Caco-2 (cell line): ENCODE results near the gene C10orf67. TPM values are rescaled to one million over a fixed set of nuclear protein-coding genes. Genes with fewer than 3 reads are reported as not detected.

ENCODE experiments used
- BruUV-seq: library from RNA; stranded (reverse); fragments of 400-500 nt; replicated peaks from 2 replicates; lab custom pipeline; 2021; lab: Mats Ljungman, UMichigan
- CTCF ChIA-PET: fragments of 300-600 bp; sonication (Branson Sonifier 250); formaldehyde crosslinking; loops from one replicate; lab custom pipeline; 2022; ENCODE audit warnings: antibody characterized with exemption; lab: Charles Lee
- POLR2A ChIA-PET: fragments of 300-600 bp; sonication (Branson Sonifier 250); formaldehyde crosslinking; loops from one replicate; lab custom pipeline; 2022; ENCODE audit warnings: antibody characterized with exemption; lab: Charles Lee
- DNase-seq, 2 experiments: peaks; one replicate each; pipeline versions ENCODE4 v3.0.0 to v3.0.0-alpha.2; 2020 to 2022
- H3K27me3 ChIP-seq: replicated peaks from 2 replicates; pipeline ENCODE4 v1.6.0; 2011; ENCODE audit warnings: low read length; ENCODE audit not compliant: control insufficient read depth, insufficient read depth
- H3K36me3 ChIP-seq: 2 replicates; pipeline ENCODE4 v1.5.1; 2011; ENCODE audit warnings: low read length; ENCODE audit not compliant: control insufficient read depth, insufficient read depth
- H3K4me1 ChIP-seq: fragments of 250-450 bp; sonication (Bioruptor Pico); 2 replicates; pipeline ENCODE4 v1.5.1; 2020; ENCODE audit warnings: mild to moderate bottlenecking
- H3K4me3 ChIP-seq: 2 replicates; pipeline ENCODE4 v1.5.1; 2011; ENCODE audit warnings: low read depth, mild to moderate bottlenecking, control low read depth, low read length
- H3K9me3 ChIP-seq: fragments of 250-450 bp; sonication (Bioruptor Pico); 2 replicates; pipeline ENCODE4 v1.5.1; 2020; ENCODE audit warnings: mild to moderate bottlenecking, moderate library complexity
- H3K27ac Mint-ChIP-seq: one replicate; pipeline ENCODE4 v1.8.0; 2022; ENCODE audit warnings: mixed read lengths; ENCODE audit not compliant: unreplicated experiment
- H3K27me3 Mint-ChIP-seq: one replicate; pipeline ENCODE4 v1.8.0; 2022; ENCODE audit warnings: mixed read lengths; ENCODE audit not compliant: insufficient read depth, unreplicated experiment
- H3K36me3 Mint-ChIP-seq: one replicate; pipeline ENCODE4 v1.8.0; 2022; ENCODE audit warnings: mild to moderate bottlenecking, mixed read lengths; ENCODE audit not compliant: insufficient read depth, unreplicated experiment
- H3K4me1 Mint-ChIP-seq: one replicate; pipeline ENCODE4 v1.8.0; 2022; ENCODE audit warnings: low read depth, mixed read lengths; ENCODE audit not compliant: unreplicated experiment
- H3K4me3 Mint-ChIP-seq: one replicate; pipeline ENCODE4 v1.8.0; 2022; ENCODE audit warnings: mild to moderate bottlenecking, moderate library complexity, mixed read lengths; ENCODE audit not compliant: unreplicated experiment
- H3K9me3 Mint-ChIP-seq: one replicate; pipeline ENCODE4 v1.8.0; 2022; ENCODE audit warnings: mixed read lengths; ENCODE audit not compliant: unreplicated experiment
- intact Hi-C: fragments of 100-400 bp; cut with micrococcal nuclease; formaldehyde crosslinking; loops from one replicate; pipeline ENCODE4 v1.10.0; 2022; ENCODE audit not compliant: unreplicated experiment
- total RNA-seq: library from RNA; stranded (reverse); gene quantifications from 2 replicates; pipeline ENCODE4 v1.2.3, GENCODE V29; 2022
- TF ChIP-seq, protein P1 (sequence below), 2 experiments: fragments of 200-600 bp in 1 of 2; IDR thresholded peaks; 1 replicate in 1 of 2; 2 replicates in 1 of 2; pipeline versions ENCODE4 v1.5.1 to v1.8.0; 2011 to 2022; ENCODE audit warnings: antibody characterized with exemption in 1 of 2, control low read depth in 1 of 2, inconsistent platforms in 1 of 2, low read depth in 1 of 2, low read length in 1 of 2, mild to moderate bottlenecking in 1 of 2, moderate library complexity in 1 of 2; ENCODE audit not compliant: insufficient read depth in 1 of 2, severe bottlenecking in 1 of 2, unreplicated experiment in 1 of 2

C10orf67 gene
- total RNA-seq, 1 experiment from 2014 or later = not detected

DNA sequence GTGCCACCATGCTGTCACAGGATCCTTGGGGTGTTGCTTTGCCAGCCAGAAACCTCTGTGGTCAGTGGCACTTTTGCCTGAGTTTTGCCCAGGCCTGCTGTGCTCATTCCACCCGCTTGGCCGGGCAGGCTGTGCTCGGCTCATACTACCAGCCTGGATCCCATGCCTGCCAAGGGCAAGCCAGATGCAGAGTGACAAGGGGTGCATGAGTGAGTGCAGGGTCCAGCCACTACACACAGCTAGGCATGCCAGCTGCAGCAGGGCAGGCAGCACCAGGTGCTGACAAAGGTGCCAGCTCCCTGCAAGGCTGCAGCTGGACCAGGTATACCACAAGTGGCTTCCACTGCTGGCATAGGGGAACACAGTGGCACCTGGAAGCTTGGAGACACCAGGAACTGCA, 28.6 kb downstream of the C10orf67 start:
- H3K27ac Mint-ChIP-seq = no peak overlapping the region
- peaks cover 5% of the 10 kb centered on the region for H3K27me3 Mint-ChIP-seq
- intact Hi-C loops = loop anchor here (1.0 kb wide), 3 partner anchors 214 to 387 kb away; no protein-coding TSS in a partner anchor
- CTCF ChIA-PET = interaction anchor here (0.6 to 2.5 kb wide), 3 partner anchors 19 to 158 kb away, joined by 3 to 13 read pairs (median 4); no protein-coding TSS in a partner anchor
- Histone ChIP-seq H3K4me3 (no peak overlapping the region), H3K36me3 (no peaks in the 10 kb centered on the region; the same call in 1 of the 2 replicates), H3K9me3 (no peaks in the 10 kb centered on the region), H3K27me3 (no peaks in the 10 kb centered on the region), H3K4me1 (no peaks in the 10 kb centered on the region)
- no peak for DNase-seq
- TF ChIP-seq, protein P1, sequence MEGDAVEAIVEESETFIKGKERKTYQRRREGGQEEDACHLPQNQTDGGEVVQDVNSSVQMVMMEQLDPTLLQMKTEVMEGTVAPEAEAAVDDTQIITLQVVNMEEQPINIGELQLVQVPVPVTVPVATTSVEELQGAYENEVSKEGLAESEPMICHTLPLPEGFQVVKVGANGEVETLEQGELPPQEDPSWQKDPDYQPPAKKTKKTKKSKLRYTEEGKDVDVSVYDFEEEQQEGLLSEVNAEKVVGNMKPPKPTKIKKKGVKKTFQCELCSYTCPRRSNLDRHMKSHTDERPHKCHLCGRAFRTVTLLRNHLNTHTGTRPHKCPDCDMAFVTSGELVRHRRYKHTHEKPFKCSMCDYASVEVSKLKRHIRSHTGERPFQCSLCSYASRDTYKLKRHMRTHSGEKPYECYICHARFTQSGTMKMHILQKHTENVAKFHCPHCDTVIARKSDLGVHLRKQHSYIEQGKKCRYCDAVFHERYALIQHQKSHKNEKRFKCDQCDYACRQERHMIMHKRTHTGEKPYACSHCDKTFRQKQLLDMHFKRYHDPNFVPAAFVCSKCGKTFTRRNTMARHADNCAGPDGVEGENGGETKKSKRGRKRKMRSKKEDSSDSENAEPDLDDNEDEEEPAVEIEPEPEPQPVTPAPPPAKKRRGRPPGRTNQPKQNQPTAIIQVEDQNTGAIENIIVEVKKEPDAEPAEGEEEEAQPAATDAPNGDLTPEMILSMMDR (IDR thresholded peaks at IDR 0.05; ENCODE audit: insufficient read depth in 1 of 2, low read depth in 1 of 2, low read length in 1 of 2, severe bottlenecking in 1 of 2, unreplicated experiment in 1 of 2) = no peak
- no peaks in the 10 kb centered on the region for H3K4me1 Mint-ChIP-seq
- POLR2A ChIA-PET = no interaction called here
- BruUV-seq = no TSS peak
- H3K4me3 Mint-ChIP-seq = no peak overlapping the region
- H3K9me3 Mint-ChIP-seq = no peaks in the 10 kb centered on the region
- no peaks in the 10 kb centered on the region for H3K36me3 Mint-ChIP-seq

DNA sequence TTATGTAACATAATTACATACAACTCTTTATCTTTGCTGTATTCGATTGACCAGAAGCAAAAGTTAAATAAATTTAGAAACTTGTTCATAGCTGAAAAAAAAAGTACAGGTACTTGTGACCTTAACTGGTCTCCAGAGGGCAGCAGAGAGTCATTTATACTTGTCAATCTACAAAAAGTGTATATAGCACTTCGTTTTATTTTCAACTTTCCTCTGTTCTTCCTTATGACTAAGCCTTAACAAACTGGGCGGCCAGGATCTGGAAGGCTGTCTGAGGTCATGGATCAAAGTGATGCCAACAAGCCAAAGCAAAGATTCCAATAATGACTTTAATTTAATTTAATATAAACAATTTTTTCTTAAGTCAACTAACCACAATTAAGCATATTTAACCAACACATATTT, 29.8 kb downstream of the C10orf67 start:
- TF ChIP-seq, protein P1 (IDR thresholded peaks at IDR 0.05; ENCODE audit: insufficient read depth in 1 of 2, low read depth in 1 of 2, low read length in 1 of 2, severe bottlenecking in 1 of 2, unreplicated experiment in 1 of 2) = peak; percentile 81 to 82
- ChIA-PET POLR2A (interaction anchor here (0.7 kb wide), 1 partner anchor 9 kb away, joined by 3 read pairs; no protein-coding TSS in a partner anchor), CTCF (interaction anchor here (0.9 to 2.5 kb wide), 6 partner anchors 21 to 388 kb away, joined by 3 to 13 read pairs (median 4); no protein-coding TSS in a partner anchor)
- Mint-ChIP-seq H3K4me3 (no peak overlapping the region), H3K27me3 (peaks cover 5% of the 10 kb centered on the region), H3K4me1 (no peaks in the 10 kb centered on the region), H3K36me3 (no peaks in the 10 kb centered on the region), H3K27ac (no peak overlapping the region), H3K9me3 (no peaks in the 10 kb centered on the region)
- peak in 1 of 2 experiments; percentile 70 for DNase-seq
- Histone ChIP-seq H3K4me1 (no peaks in the 10 kb centered on the region), H3K4me3 (no peak overlapping the region), H3K27me3 (no peaks in the 10 kb centered on the region), H3K9me3 (no peaks in the 10 kb centered on the region), H3K36me3 (no peaks in the 10 kb centered on the region; the same call in 1 of the 2 replicates)
- BruUV-seq = no TSS peak
- intact Hi-C loops = loop anchor here (1.0 kb wide), 3 partner anchors 215 to 388 kb away; no protein-coding TSS in a partner anchor

DNA sequence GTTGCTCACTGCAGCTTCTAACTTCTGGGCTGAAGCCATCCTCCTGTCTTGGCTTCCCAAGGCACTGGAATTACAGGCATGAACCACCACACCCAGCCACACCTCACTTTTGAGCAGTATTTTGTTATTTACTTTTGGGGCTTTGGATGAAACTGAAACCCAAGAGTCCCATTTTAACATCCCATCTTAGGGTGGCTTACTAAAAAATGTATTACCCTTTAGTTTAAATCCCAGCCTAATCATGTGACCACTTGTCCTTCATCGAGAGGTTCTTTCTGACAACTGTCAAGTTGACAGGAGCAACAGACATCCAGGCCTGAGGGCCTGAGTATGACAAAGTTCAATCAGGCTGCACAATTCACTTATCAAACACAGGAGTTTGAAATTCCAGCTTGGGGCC, 33.6 kb downstream of the C10orf67 start:
- Histone ChIP-seq H3K27me3 (no peaks in the 10 kb centered on the region), H3K9me3 (no peaks in the 10 kb centered on the region), H3K36me3 (no peaks in the 10 kb centered on the region), H3K4me1 (no peaks in the 10 kb centered on the region), H3K4me3 (no peak overlapping the region)
- Mint-ChIP-seq H3K36me3 (no peaks in the 10 kb centered on the region), H3K4me3 (no peak overlapping the region), H3K9me3 (no peaks in the 10 kb centered on the region), H3K27ac (no peak overlapping the region), H3K4me1 (no peaks in the 10 kb centered on the region), H3K27me3 (peaks cover 9% of the 10 kb centered on the region)
- intact Hi-C loops = no loop called here
- BruUV-seq = no TSS peak
- TF ChIP-seq, protein P1 (IDR thresholded peaks at IDR 0.05; ENCODE audit: insufficient read depth in 1 of 2, low read depth in 1 of 2, low read length in 1 of 2, severe bottlenecking in 1 of 2, unreplicated experiment in 1 of 2) = no peak
- no peak for DNase-seq
- ChIA-PET CTCF (no interaction called here), POLR2A (no interaction called here)
